Measurements from ENCODE around the gene BRD2. TPM values are rescaled to one million over a fixed set of nuclear protein-coding genes. Genes with fewer than 3 reads are reported as not detected.

The BRD2 gene
- total RNA-seq, 1 donor = 145 TPM

DNA sequence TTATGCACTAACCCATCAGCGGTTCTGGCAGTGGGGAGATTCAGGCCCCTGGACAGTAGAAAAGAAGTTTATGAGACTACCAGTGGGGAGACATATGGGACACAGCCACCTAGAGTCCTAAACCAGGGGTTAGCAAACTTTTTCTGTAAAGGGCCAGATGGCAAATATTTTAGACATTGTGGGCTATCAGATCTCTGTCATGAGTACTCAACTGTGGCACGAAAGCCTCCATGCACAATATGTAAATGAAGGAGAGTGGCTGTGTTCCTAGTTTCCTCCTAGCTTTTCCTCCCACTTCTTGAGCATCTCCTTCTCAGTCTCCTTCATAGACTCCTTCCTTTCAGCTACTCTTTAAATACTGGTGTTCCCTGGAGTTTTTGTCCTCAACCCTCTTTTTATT, 12.2 kb upstream of the BRD2 start:
- TF ChIP-seq, protein P1, sequence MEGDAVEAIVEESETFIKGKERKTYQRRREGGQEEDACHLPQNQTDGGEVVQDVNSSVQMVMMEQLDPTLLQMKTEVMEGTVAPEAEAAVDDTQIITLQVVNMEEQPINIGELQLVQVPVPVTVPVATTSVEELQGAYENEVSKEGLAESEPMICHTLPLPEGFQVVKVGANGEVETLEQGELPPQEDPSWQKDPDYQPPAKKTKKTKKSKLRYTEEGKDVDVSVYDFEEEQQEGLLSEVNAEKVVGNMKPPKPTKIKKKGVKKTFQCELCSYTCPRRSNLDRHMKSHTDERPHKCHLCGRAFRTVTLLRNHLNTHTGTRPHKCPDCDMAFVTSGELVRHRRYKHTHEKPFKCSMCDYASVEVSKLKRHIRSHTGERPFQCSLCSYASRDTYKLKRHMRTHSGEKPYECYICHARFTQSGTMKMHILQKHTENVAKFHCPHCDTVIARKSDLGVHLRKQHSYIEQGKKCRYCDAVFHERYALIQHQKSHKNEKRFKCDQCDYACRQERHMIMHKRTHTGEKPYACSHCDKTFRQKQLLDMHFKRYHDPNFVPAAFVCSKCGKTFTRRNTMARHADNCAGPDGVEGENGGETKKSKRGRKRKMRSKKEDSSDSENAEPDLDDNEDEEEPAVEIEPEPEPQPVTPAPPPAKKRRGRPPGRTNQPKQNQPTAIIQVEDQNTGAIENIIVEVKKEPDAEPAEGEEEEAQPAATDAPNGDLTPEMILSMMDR (IDR thresholded peaks at IDR 0.05; ENCODE audit: insufficient read depth, low read length) = no peak
- DNase-seq (ENCODE audit: low read depth) = no peak
- no peak overlapping the region for H3K4me3 ChIP-seq (ENCODE audit: low read depth, low read length)

DNA sequence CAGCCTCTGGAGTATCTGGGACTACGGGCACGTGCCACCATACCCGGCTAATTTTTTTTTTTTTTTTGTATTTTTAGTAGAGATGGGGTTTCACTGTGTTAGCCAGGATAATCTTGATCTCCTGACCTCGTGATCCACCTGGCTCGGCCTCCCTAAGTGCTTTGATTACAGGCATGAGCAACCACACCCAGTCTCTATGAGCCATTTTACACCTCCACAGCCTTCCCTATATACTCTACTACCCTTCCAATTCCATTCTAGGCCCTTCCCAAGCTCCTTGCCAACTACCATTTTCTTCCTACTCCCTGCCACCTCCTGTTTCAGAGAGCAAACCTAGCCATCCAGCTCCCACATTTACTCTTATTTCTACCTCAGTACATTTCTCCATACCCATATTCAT, 7.8 kb upstream of the BRD2 start:
- no peak for DNase-seq (ENCODE audit: low read depth)
- TF ChIP-seq, protein P1 (IDR thresholded peaks at IDR 0.05; ENCODE audit: insufficient read depth, low read length) = no peak

DNA sequence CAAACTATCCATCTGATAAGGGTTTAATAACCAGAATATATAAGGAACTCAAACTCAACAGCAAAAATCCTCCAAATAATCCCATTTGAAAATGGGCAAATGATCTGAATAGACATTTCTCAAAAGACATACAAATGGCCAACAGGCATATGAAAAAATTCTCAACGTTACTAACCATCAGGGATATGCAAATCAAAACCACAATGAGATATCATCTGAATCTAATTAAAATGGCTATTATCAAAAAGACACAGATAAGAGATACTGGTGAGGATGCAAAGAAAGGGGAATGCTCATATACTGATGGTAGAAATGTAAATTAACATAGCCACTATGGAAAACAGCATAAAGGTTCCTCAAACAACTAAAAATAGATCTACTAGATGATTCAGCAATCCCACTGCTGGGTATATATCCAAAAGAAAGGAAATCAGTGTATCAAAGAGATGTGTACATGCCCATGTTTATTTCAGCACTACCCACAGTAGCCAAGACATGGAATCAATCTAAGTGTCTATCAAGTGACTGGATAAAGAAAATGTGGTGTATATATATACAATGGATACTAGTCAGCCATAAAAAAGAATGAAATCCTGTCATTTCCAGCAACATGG, 6.1 kb upstream of the BRD2 start:
- DNase-seq (ENCODE audit: low read depth) = no peak
- no peak overlapping the region for H3K4me3 ChIP-seq (ENCODE audit: low read depth, low read length)
- TF ChIP-seq, protein P1 (IDR thresholded peaks at IDR 0.05; ENCODE audit: insufficient read depth, low read length) = no peak

More for the DNA sequence above, 7.8 kb upstream of the BRD2 start:
- no peak overlapping the region for H3K4me3 ChIP-seq (ENCODE audit: low read depth, low read length)

DNA sequence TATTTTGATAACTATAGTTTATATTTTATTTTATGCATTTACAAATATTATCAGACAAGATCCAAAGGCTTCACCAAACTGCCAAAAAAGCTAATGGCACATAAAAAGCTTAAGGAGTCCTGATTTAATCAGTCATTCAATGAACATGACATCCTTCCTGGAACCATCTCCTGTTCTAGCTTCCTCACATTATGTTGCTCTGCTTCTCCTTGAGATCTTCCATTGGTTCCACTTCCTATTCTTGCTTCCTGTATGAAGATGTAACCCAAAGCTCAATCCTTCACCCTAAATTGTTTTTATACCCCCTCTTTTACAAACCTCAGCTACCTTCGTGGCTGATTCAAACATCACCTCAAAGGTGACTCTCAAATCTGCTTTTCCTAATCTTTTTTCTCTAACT, 4.5 kb upstream of the BRD2 start:
- DNase-seq (ENCODE audit: low read depth) = no peak
- TF ChIP-seq, protein P1 (IDR thresholded peaks at IDR 0.05; ENCODE audit: insufficient read depth, low read length) = no peak
- H3K4me3 ChIP-seq (ENCODE audit: low read depth, low read length) = no peak overlapping the region

DNA sequence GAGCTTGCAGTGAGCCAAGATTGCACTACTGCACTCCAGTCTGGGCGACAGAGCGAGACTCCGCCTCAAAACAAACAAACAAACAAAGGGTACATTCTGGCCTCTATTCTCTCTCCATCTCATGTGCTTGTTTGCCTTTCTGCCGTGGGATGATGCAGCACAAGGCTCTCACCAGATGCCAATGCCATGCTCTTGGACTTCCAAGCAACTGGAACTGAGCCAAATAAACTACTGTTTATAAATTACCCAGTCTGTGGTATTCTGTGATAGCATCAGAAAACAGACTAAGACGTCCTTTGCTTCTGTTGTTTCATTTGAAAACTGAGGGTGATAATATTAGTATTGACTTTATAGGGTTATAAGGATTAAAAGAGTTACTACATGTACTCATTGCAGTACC, 3.6 kb upstream of the BRD2 start:
- H3K4me3 ChIP-seq (ENCODE audit: low read depth, low read length) = no peak overlapping the region
- no peak for DNase-seq (ENCODE audit: low read depth)
- TF ChIP-seq, protein P1 (IDR thresholded peaks at IDR 0.05; ENCODE audit: insufficient read depth, low read length) = no peak

DNA sequence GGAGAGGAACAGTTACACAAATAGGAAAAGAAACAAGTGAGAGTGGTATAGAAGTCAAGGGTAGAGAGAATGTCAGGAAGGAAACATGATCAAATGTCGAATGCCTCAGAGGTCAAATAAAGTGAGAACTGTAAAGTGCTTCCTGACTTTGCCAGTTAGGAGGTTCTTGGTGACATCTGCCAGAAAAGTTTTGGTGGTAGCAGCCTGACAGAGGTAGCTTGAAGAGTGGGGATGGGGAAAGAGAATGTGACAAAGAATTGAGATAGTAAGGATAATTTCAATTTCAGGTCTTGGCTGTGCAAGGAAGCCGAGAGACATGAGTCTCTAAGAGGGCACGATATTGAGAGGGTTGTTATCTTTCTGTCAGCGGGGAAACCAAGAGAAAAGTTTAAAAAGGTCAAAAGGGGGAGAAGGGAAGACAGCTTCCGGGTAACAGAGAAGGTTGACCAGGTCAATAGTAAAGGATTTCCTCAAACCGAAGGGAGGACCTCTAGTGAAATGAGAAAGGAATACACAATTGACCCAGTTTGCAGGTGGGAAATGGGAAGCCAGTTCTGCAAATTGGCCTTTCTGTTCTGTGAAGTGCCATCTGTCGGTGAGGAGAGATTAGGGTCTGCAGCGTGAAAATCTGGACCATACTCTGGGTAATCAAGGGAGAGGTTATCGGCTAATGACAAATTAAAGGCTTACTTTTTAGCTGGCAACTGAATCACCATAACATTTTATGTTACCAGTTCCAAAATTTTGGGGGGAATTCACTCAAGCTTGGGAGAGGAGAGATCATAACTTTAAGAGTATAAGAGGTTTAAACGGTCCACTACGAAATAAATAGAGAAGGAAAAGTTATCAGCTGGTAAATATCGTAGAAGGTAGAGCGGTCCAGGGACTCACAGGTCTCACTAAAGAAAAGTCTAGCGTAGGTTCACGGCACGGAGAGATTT, 973 bp upstream of the BRD2 start:
- H3K4me3 ChIP-seq (ENCODE audit: low read depth, low read length) = peak overlapping the region; percentile 71
- DNase-seq (ENCODE audit: low read depth) = peak; percentile 57
- TF ChIP-seq, protein P1 (IDR thresholded peaks at IDR 0.05; ENCODE audit: insufficient read depth, low read length) = peak; percentile 58

Measured in fibroblast of the aortic adventitia (primary cell).